ENCODE measurements around the gene LZTR1.
"Not testable (repeated sequence)": the region's sequence is repeated elsewhere in the genome, so short reads cannot be mapped to it uniquely, and the experiment has no call there.

- TF ChIP-seq, protein P1, sequence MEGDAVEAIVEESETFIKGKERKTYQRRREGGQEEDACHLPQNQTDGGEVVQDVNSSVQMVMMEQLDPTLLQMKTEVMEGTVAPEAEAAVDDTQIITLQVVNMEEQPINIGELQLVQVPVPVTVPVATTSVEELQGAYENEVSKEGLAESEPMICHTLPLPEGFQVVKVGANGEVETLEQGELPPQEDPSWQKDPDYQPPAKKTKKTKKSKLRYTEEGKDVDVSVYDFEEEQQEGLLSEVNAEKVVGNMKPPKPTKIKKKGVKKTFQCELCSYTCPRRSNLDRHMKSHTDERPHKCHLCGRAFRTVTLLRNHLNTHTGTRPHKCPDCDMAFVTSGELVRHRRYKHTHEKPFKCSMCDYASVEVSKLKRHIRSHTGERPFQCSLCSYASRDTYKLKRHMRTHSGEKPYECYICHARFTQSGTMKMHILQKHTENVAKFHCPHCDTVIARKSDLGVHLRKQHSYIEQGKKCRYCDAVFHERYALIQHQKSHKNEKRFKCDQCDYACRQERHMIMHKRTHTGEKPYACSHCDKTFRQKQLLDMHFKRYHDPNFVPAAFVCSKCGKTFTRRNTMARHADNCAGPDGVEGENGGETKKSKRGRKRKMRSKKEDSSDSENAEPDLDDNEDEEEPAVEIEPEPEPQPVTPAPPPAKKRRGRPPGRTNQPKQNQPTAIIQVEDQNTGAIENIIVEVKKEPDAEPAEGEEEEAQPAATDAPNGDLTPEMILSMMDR (IDR thresholded peaks at IDR 0.05), result not testable (repeated sequence)
- TF ChIP-seq POLR2A, POLR2AphosphoS5 (IDR thresholded peaks at IDR 0.05): not testable (repeated sequence)
These were observed 42.5 kb upstream of the LZTR1 start for GRCh38 chr22:20939457-20940185.
